Chondrocyte (in vitro differentiated cells): ENCODE data around the gene DHRSX. TPM values are rescaled to one million over a fixed set of nuclear protein-coding genes. Genes with fewer than 3 reads are reported as not detected.

ENCODE experiments used
- DNase-seq: peaks from one replicate; pipeline ENCODE4 v3.0.0; 2021; ENCODE audit warnings: mixed read lengths, low spot score
- H3K27ac Mint-ChIP-seq: one replicate; pipeline ENCODE4 v1.8.0; 2021; ENCODE audit warnings: mild to moderate bottlenecking, moderate library complexity, mixed read lengths; ENCODE audit not compliant: unreplicated experiment
- H3K27me3 Mint-ChIP-seq: 2 replicates; pipeline ENCODE4 v1.8.0; 2021; ENCODE audit warnings: low read depth, mixed read lengths
- H3K36me3 Mint-ChIP-seq: 2 replicates; pipeline ENCODE4 v1.8.0; 2021; ENCODE audit warnings: low read depth, mixed read lengths
- H3K4me1 Mint-ChIP-seq: 2 replicates; pipeline ENCODE4 v1.8.0; 2021; ENCODE audit warnings: low read depth, mild to moderate bottlenecking, mixed read lengths
- H3K4me3 Mint-ChIP-seq: one replicate; pipeline ENCODE4 v1.8.0; 2021; ENCODE audit warnings: mild to moderate bottlenecking, moderate library complexity, mixed read lengths; ENCODE audit not compliant: unreplicated experiment
- H3K9me3 Mint-ChIP-seq: 2 replicates; pipeline ENCODE4 v1.8.0; 2021; ENCODE audit warnings: low read depth, mixed read lengths
- total RNA-seq: library from RNA; stranded (reverse); gene quantifications from 3 replicates; pipeline ENCODE4 v1.2.1, GENCODE V29; 2021
- TF ChIP-seq, protein P1 (sequence below): fragments of 200-600 bp; sonication (generic); IDR thresholded peaks from 2 replicates; pipeline ENCODE4 v1.5.0; 2021; ENCODE audit warnings: antibody characterized with exemption, mild to moderate bottlenecking, moderate library complexity

Gene DHRSX
- total RNA-seq, 1 donor from 2014 or later, result 35.2 TPM

- no peaks in the 10 kb centered on the region for H3K36me3 Mint-ChIP-seq
- peaks cover 10% of the 10 kb centered on the region for H3K4me1 Mint-ChIP-seq
- TF ChIP-seq, protein P1, sequence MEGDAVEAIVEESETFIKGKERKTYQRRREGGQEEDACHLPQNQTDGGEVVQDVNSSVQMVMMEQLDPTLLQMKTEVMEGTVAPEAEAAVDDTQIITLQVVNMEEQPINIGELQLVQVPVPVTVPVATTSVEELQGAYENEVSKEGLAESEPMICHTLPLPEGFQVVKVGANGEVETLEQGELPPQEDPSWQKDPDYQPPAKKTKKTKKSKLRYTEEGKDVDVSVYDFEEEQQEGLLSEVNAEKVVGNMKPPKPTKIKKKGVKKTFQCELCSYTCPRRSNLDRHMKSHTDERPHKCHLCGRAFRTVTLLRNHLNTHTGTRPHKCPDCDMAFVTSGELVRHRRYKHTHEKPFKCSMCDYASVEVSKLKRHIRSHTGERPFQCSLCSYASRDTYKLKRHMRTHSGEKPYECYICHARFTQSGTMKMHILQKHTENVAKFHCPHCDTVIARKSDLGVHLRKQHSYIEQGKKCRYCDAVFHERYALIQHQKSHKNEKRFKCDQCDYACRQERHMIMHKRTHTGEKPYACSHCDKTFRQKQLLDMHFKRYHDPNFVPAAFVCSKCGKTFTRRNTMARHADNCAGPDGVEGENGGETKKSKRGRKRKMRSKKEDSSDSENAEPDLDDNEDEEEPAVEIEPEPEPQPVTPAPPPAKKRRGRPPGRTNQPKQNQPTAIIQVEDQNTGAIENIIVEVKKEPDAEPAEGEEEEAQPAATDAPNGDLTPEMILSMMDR, result no peak
- DNase-seq, result no peak
- H3K4me3 Mint-ChIP-seq, result no peak overlapping the region
- no peaks in the 10 kb centered on the region for H3K27me3 Mint-ChIP-seq
- no peaks in the 10 kb centered on the region for H3K9me3 Mint-ChIP-seq
- H3K27ac Mint-ChIP-seq, result no peak overlapping the region
Observed at GRCh38 chrX:2192584-2193272, 308.0 kb downstream of the DHRSX start.

GRCh38 chrX:2188840-2189239 is 311.9 kb downstream of the DHRSX start:
- Mint-ChIP-seq H3K4me3 (peak overlapping the region; percentile 70), H3K27me3 (no peaks in the 10 kb centered on the region), H3K4me1 (peaks cover 10% of the 10 kb centered on the region), H3K36me3 (no peaks in the 10 kb centered on the region), H3K9me3 (no peaks in the 10 kb centered on the region), H3K27ac (no peak overlapping the region)
- TF ChIP-seq, protein P1, result no peak
- no peak for DNase-seq

GRCh38 chrX:2188330-2188792 is 312.4 kb downstream of the DHRSX start:
- Mint-ChIP-seq H3K27me3 (no peaks in the 10 kb centered on the region), H3K9me3 (no peaks in the 10 kb centered on the region), H3K4me3 (peak overlapping the region; percentile 70), H3K27ac (peak overlapping the region; percentile 34), H3K4me1 (peaks cover 12% of the 10 kb centered on the region), H3K36me3 (no peaks in the 10 kb centered on the region)
- TF ChIP-seq, protein P1, result no peak
- no peak for DNase-seq

DNA sequence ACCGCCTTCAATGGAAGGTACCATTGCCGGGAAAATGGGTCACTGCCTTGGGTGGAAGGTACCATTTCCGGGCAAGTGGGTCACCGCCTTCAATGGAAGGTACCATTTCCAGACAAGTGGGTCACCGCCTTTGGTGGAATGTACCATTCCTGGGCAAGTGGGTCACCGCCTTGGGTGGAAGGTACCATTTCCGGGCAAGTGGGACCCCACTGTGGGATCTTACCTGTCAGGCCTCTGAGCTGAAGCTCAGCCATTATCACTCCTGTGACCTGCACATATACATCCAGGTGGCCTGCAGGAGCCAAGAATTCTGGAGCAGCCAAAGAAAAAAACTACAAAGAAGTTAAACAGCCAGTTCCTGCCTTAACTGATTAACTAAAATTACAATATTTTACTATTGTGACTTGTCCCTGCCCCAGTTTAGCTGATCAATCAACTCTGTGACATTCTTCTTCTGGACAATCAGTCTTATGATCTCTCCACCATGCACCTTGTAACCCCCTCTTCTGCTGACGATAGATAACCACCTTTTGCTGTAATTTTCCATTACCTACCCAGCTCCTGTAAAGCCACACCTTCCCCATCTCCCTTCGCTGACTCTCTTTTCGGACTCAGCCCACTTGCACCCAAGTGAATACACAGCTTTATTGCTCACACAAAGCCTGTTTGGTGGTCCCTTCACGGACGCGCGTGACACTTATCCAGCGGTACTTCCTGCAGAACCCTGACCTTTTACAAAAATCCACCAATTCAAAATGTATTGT is 313.2 kb downstream of the DHRSX start:
- Mint-ChIP-seq H3K9me3 (no peaks in the 10 kb centered on the region), H3K4me1 (peaks cover 14% of the 10 kb centered on the region), H3K27me3 (no peaks in the 10 kb centered on the region), H3K27ac (no peak overlapping the region), H3K36me3 (no peaks in the 10 kb centered on the region), H3K4me3 (no peak overlapping the region)
- TF ChIP-seq, protein P1, result no peak
- no peak for DNase-seq

DNA sequence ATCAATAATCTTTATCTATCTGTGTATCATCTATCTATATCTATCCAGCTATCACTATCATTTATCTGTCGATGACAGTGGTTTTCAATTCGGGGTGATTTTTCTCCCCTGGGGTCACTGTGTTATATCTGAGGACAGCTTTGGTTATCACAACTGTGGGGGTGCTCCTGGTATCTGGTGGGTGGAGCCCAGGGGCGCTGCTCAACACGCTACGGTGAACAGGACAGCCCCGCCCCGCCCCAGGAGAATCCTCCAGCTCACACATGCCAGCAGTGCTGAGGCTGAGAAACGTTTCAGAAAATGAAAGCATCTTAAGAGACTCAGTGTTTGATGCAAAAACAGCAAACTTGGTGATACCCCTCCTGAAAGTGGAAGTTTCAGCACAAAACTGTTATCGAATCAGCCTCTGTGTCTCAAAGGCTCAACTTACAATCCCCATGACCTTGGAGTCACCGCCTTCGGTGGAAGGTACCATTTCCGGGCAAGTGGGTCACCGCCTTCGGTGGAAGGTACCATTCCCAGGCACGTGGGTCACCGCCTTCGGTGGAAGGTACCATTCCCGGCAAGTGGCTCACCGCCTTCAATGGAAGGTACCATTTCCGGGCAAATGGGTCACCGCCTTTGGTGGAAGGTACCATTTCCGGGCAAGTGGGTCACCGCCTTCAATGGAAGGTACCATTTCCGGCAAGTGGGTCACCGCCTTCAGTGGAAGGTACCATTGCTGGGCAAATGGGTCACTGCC is 315.3 kb downstream of the DHRSX start:
- TF ChIP-seq, protein P1, result no peak
- Mint-ChIP-seq H3K27me3 (no peaks in the 10 kb centered on the region), H3K4me3 (no peak overlapping the region), H3K9me3 (no peaks in the 10 kb centered on the region), H3K27ac (no peak overlapping the region), H3K36me3 (no peaks in the 10 kb centered on the region), H3K4me1 (peaks cover 14% of the 10 kb centered on the region)
- DNase-seq, result no peak
